ENCODE measurements around the gene DOHH. TPM values are rescaled to one million over a fixed set of nuclear protein-coding genes. Genes with fewer than 3 reads are reported as not detected.

Gene DOHH
- total RNA-seq, 4 donors from 2014 or later: 16.5 to 30.7 (median 20.3) TPM

- ATAC-seq: no peak
- 50 to 69% methylated on average over 1 to 2 of the region's 2 CpGs for WGBS, 2 donors (ENCODE audit: low coverage in 1 of 2)
- TF ChIP-seq POLR2A (IDR thresholded peaks at IDR 0.05): no peak
- no peak for TF ChIP-seq POLR2AphosphoS5 (IDR thresholded peaks at IDR 0.05)
- TF ChIP-seq EP300 (IDR thresholded peaks at IDR 0.05): no peak
- TF ChIP-seq CTCF (IDR thresholded peaks at IDR 0.05): no peak
- no peaks in the 10 kb centered on the region for H3K36me3 ChIP-seq
- no peak overlapping the region for H3K27ac ChIP-seq
- peaks cover 0 to 29% (median 6%) of the 10 kb centered on the region in 3 donors for H3K4me1 ChIP-seq
- H3K9me3 ChIP-seq: no peaks in the 10 kb centered on the region
- no peak overlapping the region for H3K4me3 ChIP-seq
- peaks cover 31% of the 10 kb centered on the region for H3K27me3 ChIP-seq
Observed at GRCh38 chr19:3474614-3475013, 25.9 kb downstream of the DOHH start.

GRCh38 chr19:3474010-3474409, 26.5 kb downstream of the DOHH start:
- TF ChIP-seq CTCF (IDR thresholded peaks at IDR 0.05) (no peak), POLR2AphosphoS5 (IDR thresholded peaks at IDR 0.05) (no peak), EP300 (IDR thresholded peaks at IDR 0.05) (no peak), POLR2A (IDR thresholded peaks at IDR 0.05) (no peak)
- ATAC-seq: no peak
- Histone ChIP-seq H3K27ac (no peak overlapping the region), H3K4me3 (no peak overlapping the region), H3K4me1 (peaks cover 0 to 35% (median 6%) of the 10 kb centered on the region in 3 donors), H3K9me3 (no peaks in the 10 kb centered on the region), H3K27me3 (peaks cover 25% of the 10 kb centered on the region), H3K36me3 (no peaks in the 10 kb centered on the region)
- WGBS, 2 donors (ENCODE audit: low coverage in 1 of 2): 58 to 67% methylated on average over 1 to 5 of the region's 8 CpGs

- H3K4me3 ChIP-seq: no peak overlapping the region
- 0 to 17% methylated on average over 1 to 7 of the region's 24 CpGs for WGBS, 2 donors (ENCODE audit: low coverage in 1 of 2)
- peaks cover 0 to 54% (median 10%) of the 10 kb centered on the region in 3 donors for H3K4me1 ChIP-seq
- TF ChIP-seq EP300 (IDR thresholded peaks at IDR 0.05) (no peak), CTCF (IDR thresholded peaks at IDR 0.05) (peak in 3 of 4 experiments; percentile 80 to 97 (median 82))
- ATAC-seq: no peak
- H3K27me3 ChIP-seq: peaks cover 21% of the 10 kb centered on the region
- no peaks in the 10 kb centered on the region for H3K36me3 ChIP-seq
- H3K9me3 ChIP-seq: no peaks in the 10 kb centered on the region
- no peak overlapping the region for H3K27ac ChIP-seq
Observed at GRCh38 chr19:3471954-3472655, 28.4 kb downstream of the DOHH start.

GRCh38 chr19:3470500-3471128, 29.9 kb downstream of the DOHH start:
- WGBS, 2 donors (ENCODE audit: low coverage in 1 of 2): 26 to 68% methylated on average over 5 to 9 of the region's 11 CpGs
- peaks cover 0 to 69% (median 24%) of the 10 kb centered on the region in 3 donors for H3K4me1 ChIP-seq
- H3K9me3 ChIP-seq: no peaks in the 10 kb centered on the region
- H3K4me3 ChIP-seq: no peak overlapping the region
- H3K36me3 ChIP-seq: no peaks in the 10 kb centered on the region
- H3K27ac ChIP-seq: peak overlapping the region in 3 of 4 donors; percentile 64 to 87 (median 85)
- no peak for ATAC-seq
- H3K27me3 ChIP-seq: peaks cover 16% of the 10 kb centered on the region
- no peak for TF ChIP-seq EP300 (IDR thresholded peaks at IDR 0.05)
- no peak for TF ChIP-seq CTCF (IDR thresholded peaks at IDR 0.05)
- TF ChIP-seq POLR2A (IDR thresholded peaks at IDR 0.05): no peak
- TF ChIP-seq POLR2AphosphoS5 (IDR thresholded peaks at IDR 0.05): no peak

All from gastroesophageal sphincter (tissue), 4 donors.